H1 (cell line): Measurements from ENCODE around the gene CTRL. TPM values are rescaled to one million over a fixed set of nuclear protein-coding genes. Genes with fewer than 3 reads are reported as not detected.

Experiments
- CTCF ChIA-PET: fragments of 300-600 bp; sonication (Branson Sonifier 250); formaldehyde crosslinking; loops from one replicate; lab custom pipeline; 2021; ENCODE audit not compliant: partially characterized antibody; lab: Charles Lee
- POLR2A ChIA-PET: fragments of 300-600 bp; sonication (Branson Sonifier 250); formaldehyde crosslinking; loops from one replicate; lab custom pipeline; 2021; ENCODE audit warnings: inconsistent platforms; ENCODE audit not compliant: partially characterized antibody; lab: Charles Lee
- DNase-seq, 2 experiments: peaks; one replicate each; pipeline versions ENCODE4 v3.0.0 to v3.0.0-alpha.2; 2010 to 2022; ENCODE audit warnings: low spot score in 2 of 2, low read depth in 1 of 2, mixed read lengths in 1 of 2
- FAIRE-seq: peaks from 2 replicates; lab custom pipeline; 2011; peaks lifted over from hg19 to GRCh38; lab: Jason Lieb, UNC
- H2AFZ ChIP-seq: 2 replicates; pipeline ENCODE4 v1.8.1; 2012; ENCODE audit warnings: low read length, inconsistent platforms
- H2AK5ac ChIP-seq: 2 replicates; pipeline ENCODE4 v1.6.1; 2013; ENCODE audit warnings: low read depth, low read length
- H2BK120ac ChIP-seq: replicated peaks from 2 replicates; pipeline ENCODE3; 2013; ENCODE audit warnings: low read depth, low read length, inconsistent platforms
- H2BK12ac ChIP-seq: 2 replicates; pipeline ENCODE4 v1.6.1; 2013; ENCODE audit warnings: low read depth, low read length
- H2BK15ac ChIP-seq: 2 replicates; pipeline ENCODE4 v1.6.1; 2013; ENCODE audit warnings: low read length
- H2BK20ac ChIP-seq: 2 replicates; pipeline ENCODE4 v1.6.1; 2013; ENCODE audit warnings: low read length
- H2BK5ac ChIP-seq: 2 replicates; pipeline ENCODE4 v1.6.1; 2013; ENCODE audit warnings: low read depth, low read length
- H3K14ac ChIP-seq: 2 replicates; pipeline ENCODE4 v1.6.1; 2013; ENCODE audit warnings: inconsistent platforms; ENCODE audit not compliant: insufficient read length
- H3K18ac ChIP-seq: 2 replicates; pipeline ENCODE4 v1.6.1; 2013; ENCODE audit warnings: low read length; ENCODE audit errors: extremely low read depth
- H3K23ac ChIP-seq: 2 replicates; pipeline ENCODE4 v1.6.1; 2013; ENCODE audit warnings: inconsistent platforms; ENCODE audit not compliant: insufficient read length
- H3K23me2 ChIP-seq: 2 replicates; pipeline ENCODE4 v1.6.1; 2013; ENCODE audit warnings: low read depth, low read length
- H3K27ac ChIP-seq: 2 replicates; pipeline ENCODE4 v1.6.1; 2011; ENCODE audit warnings: low read depth, low read length, inconsistent platforms
- H3K27me3 ChIP-seq, 4 experiments: replicated peaks in 1 of 4; 1 replicate in 1 of 4; 2 replicates in 3 of 4; pipeline versions ENCODE4 v1.6.1 to v1.8.1; 2011 to 2013; ENCODE audit warnings: low read length in 3 of 4, mild to moderate bottlenecking in 3 of 4, inconsistent platforms in 2 of 4, mixed read lengths in 2 of 4, moderate library complexity in 1 of 4; ENCODE audit not compliant: control insufficient read depth in 3 of 4, insufficient read depth in 3 of 4; ENCODE audit errors: extremely low read depth in 1 of 4
- H3K36me3 ChIP-seq, 4 experiments: 2 replicates each; pipeline versions ENCODE4 v1.6.1 to v1.8.1; 2011 to 2013; ENCODE audit warnings: mild to moderate bottlenecking in 4 of 4, low read length in 3 of 4, moderate library complexity in 2 of 4, control low read depth in 1 of 4, inconsistent platforms in 1 of 4; ENCODE audit not compliant: insufficient read depth in 4 of 4, control insufficient read depth in 2 of 4
- H3K4ac ChIP-seq: replicated peaks from 2 replicates; pipeline ENCODE3; 2013; ENCODE audit warnings: low read length, low read depth, mixed read lengths, inconsistent platforms; ENCODE audit not compliant: insufficient read length
- H3K4me1 ChIP-seq, 4 experiments: replicated peaks in 1 of 4; 1 replicate in 1 of 4; 2 replicates in 3 of 4; pipeline versions ENCODE4 v1.6.1 to v1.8.1; 2011 to 2013; ENCODE audit warnings: low read length in 3 of 4, inconsistent platforms in 2 of 4, mixed read lengths in 1 of 4; ENCODE audit not compliant: insufficient read depth in 4 of 4, control insufficient read depth in 3 of 4
- H3K4me2 ChIP-seq, 2 experiments: 2 replicates each; pipeline versions ENCODE4 v1.6.1 to v1.8.1; 2011 to 2013; ENCODE audit warnings: low read depth in 2 of 2, low read length in 2 of 2, control low read depth in 1 of 2, inconsistent platforms in 1 of 2, mild to moderate bottlenecking in 1 of 2; ENCODE audit not compliant: insufficient read depth in 1 of 2
- H3K4me3 ChIP-seq, 4 experiments: fragments of 200-600, 300-600 bp in 1 of 4; sonication (generic), shearing (Covaris generic), sonication (Bioruptor Twin) in 1 of 4; 2 replicates each; pipeline versions ENCODE4 v1.5.1 to v1.8.1; 2011 to 2016; ENCODE audit warnings: low read length in 4 of 4, low read depth in 3 of 4, control low read depth in 2 of 4, inconsistent platforms in 2 of 4, mild to moderate bottlenecking in 2 of 4, mixed read lengths in 1 of 4, moderate library complexity in 1 of 4; ENCODE audit not compliant: insufficient read depth in 2 of 4; ENCODE audit errors: extremely low read depth in 1 of 4
- H3K56ac ChIP-seq: replicated peaks from 2 replicates; pipeline ENCODE3; 2013; ENCODE audit warnings: low read depth, mild to moderate bottlenecking, mixed read lengths, low read length, inconsistent platforms; ENCODE audit not compliant: insufficient read length
- H3K79me1 ChIP-seq: 2 replicates; pipeline ENCODE4 v1.6.1; 2013; ENCODE audit warnings: low read depth, low read length, control low read depth
- H3K79me2 ChIP-seq, 2 experiments: 2 replicates each; pipeline versions ENCODE4 v1.6.1 to v1.8.1; 2012 to 2013; ENCODE audit warnings: low read length in 2 of 2, mild to moderate bottlenecking in 2 of 2, inconsistent platforms in 1 of 2; ENCODE audit not compliant: insufficient read depth in 2 of 2, control insufficient read depth in 1 of 2
- H3K9ac ChIP-seq, 4 experiments: replicated peaks in 1 of 4; 1 replicate in 1 of 4; 2 replicates in 3 of 4; pipeline versions ENCODE4 v1.6.1 to v1.8.1; 2011 to 2013; ENCODE audit warnings: low read depth in 3 of 4, low read length in 3 of 4, control low read depth in 2 of 4, mild to moderate bottlenecking in 2 of 4, moderate library complexity in 2 of 4, inconsistent platforms in 1 of 4; ENCODE audit errors: extremely low read depth in 1 of 4
- H3K9me3 ChIP-seq, 2 experiments: 2 replicates each; pipeline versions ENCODE4 v1.6.1 to v1.8.1; 2012 to 2013; ENCODE audit warnings: mild to moderate bottlenecking in 2 of 2, moderate library complexity in 2 of 2, control low read depth in 1 of 2, inconsistent platforms in 1 of 2, low read depth in 1 of 2, low read length in 1 of 2, mixed read lengths in 1 of 2; ENCODE audit not compliant: insufficient read depth in 2 of 2
- H4K20me1 ChIP-seq, 2 experiments: replicated peaks in 1 of 2; 2 replicates each; pipeline versions ENCODE3 to v1.8.1; 2011 to 2013; ENCODE audit warnings: inconsistent platforms in 2 of 2, low read length in 2 of 2, mild to moderate bottlenecking in 1 of 2; ENCODE audit not compliant: insufficient read depth in 2 of 2, control insufficient read depth in 1 of 2
- H4K5ac ChIP-seq: 2 replicates; pipeline ENCODE4 v1.6.1; 2013; ENCODE audit warnings: low read length, low read depth, mixed read lengths, inconsistent platforms; ENCODE audit not compliant: insufficient read length
- H4K8ac ChIP-seq: 2 replicates; pipeline ENCODE4 v1.8.0; 2013; ENCODE audit warnings: mild to moderate bottlenecking, moderate library complexity, low read length, inconsistent platforms; ENCODE audit not compliant: insufficient read depth; ENCODE audit errors: extremely low read depth
- H4K91ac ChIP-seq: replicated peaks from 2 replicates; pipeline ENCODE3; 2013; ENCODE audit warnings: low read length, mixed read lengths, inconsistent platforms; ENCODE audit not compliant: insufficient read length
- BRCA1 ChIP-seq: IDR thresholded peaks from 2 replicates; pipeline ENCODE4 v1.6.1; 2012; ENCODE audit warnings: low read depth, low read length, improper control_type of control experiment
- PHF8 ChIP-seq: fragments of 200-600 bp; sonication (generic); conservative IDR thresholded peaks from 2 replicates; pipeline ENCODE4 v1.7.1; 2012; ENCODE audit warnings: low read depth, mild to moderate bottlenecking, inconsistent platforms, low read length, moderate library complexity
- POLR2A ChIP-seq, 2 experiments: IDR thresholded peaks; 1 replicate in 1 of 2; 2 replicates in 1 of 2; pipeline ENCODE4 v1.6.1; 2011; ENCODE audit warnings: low read depth in 2 of 2, low read length in 2 of 2, mild to moderate bottlenecking in 2 of 2; ENCODE audit errors: control extremely low read depth in 1 of 2
- TBP ChIP-seq: IDR thresholded peaks from 2 replicates; pipeline ENCODE4 v1.6.1; 2011; ENCODE audit warnings: low read depth, low read length, improper control_type of control experiment
- YY1 ChIP-seq: IDR thresholded peaks from 2 replicates; pipeline ENCODE4 v1.6.1; 2011; ENCODE audit warnings: low read depth, mild to moderate bottlenecking, low read length
- WGBS, 2 experiments: shearing (Covaris generic) in 1 of 2; methylation state at CpG; one replicate each; pipeline versions ENCODE4 v1.1.6 to v1.1.7; 2013 to 2015; ENCODE audit warnings: low lambda C conversion rate in 2 of 2, mixed read lengths in 2 of 2, inconsistent platforms in 1 of 2, low coverage in 1 of 2, missing lambda C conversion rate in 1 of 2; ENCODE audit not compliant: insufficient replicate concordance in 2 of 2, insufficient coverage in 1 of 2, insufficient read length in 1 of 2; ENCODE audit errors: extremely low coverage in 1 of 2, missing lambda C conversion rate in 1 of 2; 5-methylcytosine and 5-hydroxymethylcytosine counted together
- polyA plus RNA-seq, 7 experiments: library from polyadenylated mRNA; depleted of rRNA in 3 of 7; stranded (reverse) in 5 of 7; unstranded in 2 of 7; fragments of >200 nt in 5 of 7; fragments of 200-250 nt in 2 of 7; gene quantifications; 1 replicate in 5 of 7; 2 replicates in 1 of 7; 4 replicates in 1 of 7; pipeline versions ENCODE4 v1.2.1 to v1.2.3, GENCODE V29; 2011 to 2013; ENCODE audit warnings: missing spikeins in 2 of 7, mixed read lengths in 2 of 7
- total RNA-seq: library from RNA; stranded (reverse); fragmentation: NEBNext Ultra II Directional; extraction: Animal tissue kit (Norgen Biotek cat#: 25700); gene quantifications from 2 replicates; pipeline ENCODE4 v1.2.1, GENCODE V29; 2021

Gene CTRL
- total and polyA plus RNA-seq, 2 of the 8 experiments (the other 6 are each of a cell fraction or from before 2014, with no cell fraction given): 1.7 to 4.2 TPM

DNA sequence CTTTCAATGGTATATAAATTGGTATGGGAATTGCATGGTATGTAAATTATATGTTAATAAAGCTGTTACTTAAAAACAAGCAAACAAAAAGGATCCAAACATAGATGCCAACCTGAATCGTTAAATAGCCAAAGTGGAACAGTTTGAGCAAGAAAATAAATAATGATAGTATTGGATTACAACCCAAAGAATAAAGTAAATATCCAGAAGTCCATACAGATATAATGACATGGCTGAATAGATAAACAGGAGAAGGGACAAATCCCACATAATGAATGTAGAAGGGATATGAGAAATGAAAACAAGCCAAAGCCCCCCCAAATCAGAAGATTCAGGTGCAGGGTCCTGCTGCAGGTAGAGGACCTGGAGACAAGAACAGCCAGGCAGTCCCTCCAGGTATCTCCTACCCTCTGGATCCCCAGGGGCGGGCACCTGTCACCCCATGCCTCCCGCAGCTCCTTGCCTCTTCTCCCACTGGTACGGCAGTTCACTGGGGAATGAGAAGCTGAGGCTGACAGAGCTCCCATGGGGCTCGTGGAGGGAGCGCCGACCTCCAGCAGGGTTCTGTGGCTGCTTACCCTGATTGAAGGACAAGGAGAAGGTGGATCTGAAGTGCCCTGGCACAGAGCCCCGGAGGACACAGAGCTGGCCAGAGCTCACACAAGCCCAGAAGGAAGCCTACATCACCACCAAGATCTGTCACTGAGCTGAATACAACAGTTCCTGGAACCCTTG, 22.1 kb upstream of the CTRL start:
- POLR2A ChIA-PET: interaction anchor here (1.6 to 8.5 kb wide), 4 partner anchors 9 to 19 kb away, joined by 3 to 47 read pairs (median 6); partner anchors contain the start of gene PSMB10
- Histone ChIP-seq H2AFZ (no peak overlapping the region), H3K27me3 (no peaks in the 10 kb centered on the region), H4K20me1 (peaks cover 2 to 20% of the 10 kb centered on the region in 2 experiments), H3K9me3 (no peaks in the 10 kb centered on the region), H2BK12ac (no peak overlapping the region), H3K4me3 (no peak overlapping the region), H3K4ac (no peak overlapping the region), H3K4me1 (no peaks in the 10 kb centered on the region), H2BK5ac (no peak overlapping the region), H2AK5ac (no peak overlapping the region), H4K91ac (no peak overlapping the region), H4K5ac (no peak overlapping the region), H3K36me3 (peaks cover 7 to 39% (median 24%) of the 10 kb centered on the region in 4 experiments), H3K23ac (no peak overlapping the region), H3K4me2 (no peak overlapping the region), H3K9ac (no peak overlapping the region), H3K23me2 (peaks cover 3% of the 10 kb centered on the region; the same call in 1 of the 2 replicates), H3K27ac (no peak overlapping the region), H4K8ac (no peak overlapping the region), H3K79me1 (no peaks in the 10 kb centered on the region), H3K18ac (no peak overlapping the region), H3K79me2 (no peaks in the 10 kb centered on the region), H3K14ac (no peak overlapping the region), H2BK20ac (no peak overlapping the region), H2BK15ac (no peak overlapping the region), H2BK120ac (no peak overlapping the region), H3K56ac (no peak overlapping the region)
- CTCF ChIA-PET: interaction anchor here (0.6 to 2.4 kb wide), 5 partner anchors 10 to 159 kb away, joined by 3 to 11 read pairs (median 4); partner anchors contain the start of gene LCAT
- 97% methylated on average over 8 of the region's 8 CpGs; no CpG with 5 or more reads in 1 of the 2 experiments for WGBS, 2 experiments
- DNase-seq (no peak), FAIRE-seq (no peak)
- TF ChIP-seq YY1: no peak
- no peak for TF ChIP-seq PHF8
- no peak for TF ChIP-seq TBP
- no peak for TF ChIP-seq BRCA1
- TF ChIP-seq POLR2A (IDR thresholded peaks at IDR 0.05; ENCODE audit: control extremely low read depth in 1 of 2, low read depth in 2 of 2, low read length in 2 of 2): no peak
